ENCODE data around the gene FAM217A.

FAM217A gene

GRCh38 chr6:4084444-4085331 lies 5.8 kb upstream of the FAM217A start:
- DNase-seq: no peak

- no peak for DNase-seq
These were observed 4.3 kb downstream of the FAM217A start for GRCh38 chr6:4074478-4075235.

GRCh38 chr6:4071330-4071729 lies 7.6 kb downstream of the FAM217A start:
- DNase-seq: no peak

GRCh38 chr6:4069199-4069598 lies 9.7 kb downstream of the FAM217A start:
- no peak for DNase-seq

- DNase-seq: no peak
These were observed 11.3 kb downstream of the FAM217A start for GRCh38 chr6:4067673-4068072.

GRCh38 chr6:4066029-4066755 lies 12.7 kb downstream of the FAM217A start:
- DNase-seq: no peak

- peak; percentile 18 to 63 for DNase-seq
These were observed 19.7 kb downstream of the FAM217A start for GRCh38 chr6:4059115-4059777.

- DNase-seq: no peak
These were observed 21.9 kb downstream of the FAM217A start for GRCh38 chr6:4057036-4057435.

- peak; percentile 30 to 32 for DNase-seq
These were observed 23.4 kb downstream of the FAM217A start for GRCh38 chr6:4055420-4056041.

GRCh38 chr6:4049246-4049645 lies 29.7 kb downstream of the FAM217A start:
- DNase-seq: no peak

- no peak for DNase-seq
These were observed 37.5 kb downstream of the FAM217A start for GRCh38 chr6:4041480-4041879.

GRCh38 chr6:4039348-4039747 lies 39.6 kb downstream of the FAM217A start:
- DNase-seq: no peak

- no peak for DNase-seq
These were observed 42.4 kb downstream of the FAM217A start for GRCh38 chr6:4036581-4036980.

- DNase-seq: no peak
These were observed 46.5 kb downstream of the FAM217A start for GRCh38 chr6:4032475-4032874.

- DNase-seq: no peak
These were observed 47.5 kb downstream of the FAM217A start for GRCh38 chr6:4031442-4031841.

- DNase-seq: no peak
These were observed 48.3 kb downstream of the FAM217A start for GRCh38 chr6:4030669-4031068.

- DNase-seq: peak; percentile 38 to 47
These were observed 49.2 kb downstream of the FAM217A start for GRCh38 chr6:4029687-4030086.

GRCh38 chr6:4028051-4028450 lies 50.9 kb downstream of the FAM217A start:
- DNase-seq: no peak

- DNase-seq: no peak
These were observed 53.3 kb downstream of the FAM217A start for GRCh38 chr6:4025681-4026080.

GRCh38 chr6:4023240-4023639 lies 55.7 kb downstream of the FAM217A start:
- peak; percentile 49 to 59 for DNase-seq

GRCh38 chr6:4021854-4022695 lies 56.9 kb downstream of the FAM217A start:
- DNase-seq: peak; percentile 38 to 42
